Karpas-422 (cell line): ENCODE results near the gene HIVEP1. TPM values are rescaled to one million over a fixed set of nuclear protein-coding genes. Genes with fewer than 3 reads are reported as not detected.

Source experiments
- DNase-seq: peaks from one replicate; pipeline ENCODE4 v3.0.0-alpha.2; 2015
- H2AFZ ChIP-seq: fragments of 200-600 bp; sonication (generic); 2 replicates; pipeline ENCODE4 v1.6.1; 2014; ENCODE audit warnings: antibody characterized with exemption, low read length, mixed read lengths
- H3K27ac ChIP-seq: fragments of 200-600 bp; sonication (generic); 2 replicates; pipeline ENCODE4 v1.5.1; 2014; ENCODE audit warnings: mild to moderate bottlenecking, low read length, moderate library complexity
- H3K27me3 ChIP-seq: fragments of 200-600 bp; sonication (generic); 2 replicates; pipeline ENCODE4 v1.6.1; 2014; ENCODE audit warnings: low read length, mixed read lengths
- H3K36me3 ChIP-seq: fragments of 200-600 bp; sonication (generic); 2 replicates; pipeline ENCODE4 v1.6.1; 2014; ENCODE audit warnings: low read length, mixed read lengths; ENCODE audit not compliant: insufficient read depth
- H3K4me1 ChIP-seq: fragments of 200-600 bp; sonication (generic); 2 replicates; pipeline ENCODE4 v1.6.1; 2014; ENCODE audit warnings: mild to moderate bottlenecking, low read length, mixed read lengths
- H3K4me2 ChIP-seq: fragments of 200-600 bp; sonication (generic); 2 replicates; pipeline ENCODE4 v1.6.1; 2014; ENCODE audit warnings: low read length, low read depth, mild to moderate bottlenecking; ENCODE audit not compliant: poor library complexity, severe bottlenecking
- H3K4me3 ChIP-seq: fragments of 200-600 bp; sonication (generic); 2 replicates; pipeline ENCODE4 v1.5.1; 2014; ENCODE audit warnings: mild to moderate bottlenecking, antibody characterized with exemption, low read length, mixed read lengths
- H3K79me2 ChIP-seq: fragments of 200-600 bp; sonication (generic); 2 replicates; pipeline ENCODE4 v1.6.1; 2014; ENCODE audit warnings: mild to moderate bottlenecking, low read length, mixed read lengths
- H3K9ac ChIP-seq: fragments of 200-600 bp; sonication (generic); 2 replicates; pipeline ENCODE4 v1.6.0; 2014; ENCODE audit warnings: low read length
- H3K9me2 ChIP-seq: fragments of 200-600 bp; sonication (generic), shearing (Covaris generic); replicated peaks from 2 replicates; pipeline ENCODE4 v1.6.0; 2014; ENCODE audit warnings: mild to moderate bottlenecking, low read length, moderate library complexity; ENCODE audit not compliant: insufficient read depth
- H3K9me3 ChIP-seq: fragments of 300-700, 200-600 bp; sonication (generic); 2 replicates; pipeline ENCODE4 v1.6.1; 2014; ENCODE audit warnings: low read length, mixed read lengths
- H4K20me1 ChIP-seq: fragments of 200-600 bp; sonication (generic); 2 replicates; pipeline ENCODE4 v1.6.1; 2014; ENCODE audit warnings: mild to moderate bottlenecking, antibody characterized with exemption, low read length, low read depth; ENCODE audit not compliant: insufficient read depth
- total RNA-seq: library from RNA; depleted of rRNA; stranded (reverse); fragments of >200 nt; shearing (Covaris generic); gene quantifications from 2 replicates; pipeline ENCODE4 v1.2.3, GENCODE V29; 2014; ENCODE audit warnings: low replicate concordance

The HIVEP1 gene
- total RNA-seq, 1 experiment from 2014 or later = 40.8 TPM

- peaks cover 13% of the 10 kb centered on the region for H3K9me3 ChIP-seq
- H3K4me3 ChIP-seq = no peak overlapping the region
- no peak overlapping the region for H3K27ac ChIP-seq
- no peak overlapping the region for H2AFZ ChIP-seq
- DNase-seq = no peak
- H3K9ac ChIP-seq = no peak overlapping the region
- no peaks in the 10 kb centered on the region for H3K4me1 ChIP-seq
- no peaks in the 10 kb centered on the region for H3K9me2 ChIP-seq
- H3K79me2 ChIP-seq = peaks cover 100% of the 10 kb centered on the region
- H3K4me2 ChIP-seq = no peak overlapping the region
- no peaks in the 10 kb centered on the region for H4K20me1 ChIP-seq
- no peaks in the 10 kb centered on the region for H3K27me3 ChIP-seq
- H3K36me3 ChIP-seq = peaks cover 74% of the 10 kb centered on the region
Observed at GRCh38 chr6:12026120-12026519, 14.0 kb downstream of the HIVEP1 start.

GRCh38 chr6:12026833-12027232 is 14.7 kb downstream of the HIVEP1 start:
- Histone ChIP-seq H3K9me2 (no peaks in the 10 kb centered on the region), H3K9me3 (peaks cover 13% of the 10 kb centered on the region), H3K4me3 (no peak overlapping the region), H3K27ac (no peak overlapping the region), H3K9ac (no peak overlapping the region), H2AFZ (no peak overlapping the region), H3K4me1 (no peaks in the 10 kb centered on the region), H3K27me3 (no peaks in the 10 kb centered on the region), H4K20me1 (no peaks in the 10 kb centered on the region), H3K79me2 (peaks cover 100% of the 10 kb centered on the region), H3K36me3 (peaks cover 79% of the 10 kb centered on the region), H3K4me2 (no peak overlapping the region)
- no peak for DNase-seq

DNA sequence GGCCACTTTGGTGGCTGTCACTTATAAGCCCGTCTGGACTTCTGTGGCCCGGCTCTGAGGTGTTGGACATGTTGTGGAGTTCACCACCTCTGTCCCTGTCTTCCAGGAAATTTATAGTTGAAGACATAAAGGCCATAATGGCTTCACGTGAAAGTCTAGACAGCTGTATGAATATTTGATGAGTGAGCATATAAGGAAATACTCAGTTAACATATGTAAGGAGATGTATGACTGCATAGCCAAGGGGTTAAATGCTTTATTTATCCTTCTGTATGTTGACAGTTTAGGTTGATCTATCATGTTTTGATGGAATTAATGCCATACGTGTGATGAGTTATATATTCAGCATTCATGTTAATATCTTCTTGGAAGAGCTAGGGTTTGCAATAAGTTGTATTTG is 16.1 kb downstream of the HIVEP1 start:
- Histone ChIP-seq H3K36me3 (peaks cover 70% of the 10 kb centered on the region), H3K9me2 (no peaks in the 10 kb centered on the region), H3K27ac (no peak overlapping the region), H3K4me3 (no peak overlapping the region), H3K9ac (no peak overlapping the region), H3K9me3 (peaks cover 13% of the 10 kb centered on the region), H3K4me1 (no peaks in the 10 kb centered on the region), H3K27me3 (no peaks in the 10 kb centered on the region), H4K20me1 (no peaks in the 10 kb centered on the region), H3K79me2 (peaks cover 100% of the 10 kb centered on the region), H3K4me2 (no peak overlapping the region), H2AFZ (no peak overlapping the region)
- no peak for DNase-seq

DNA sequence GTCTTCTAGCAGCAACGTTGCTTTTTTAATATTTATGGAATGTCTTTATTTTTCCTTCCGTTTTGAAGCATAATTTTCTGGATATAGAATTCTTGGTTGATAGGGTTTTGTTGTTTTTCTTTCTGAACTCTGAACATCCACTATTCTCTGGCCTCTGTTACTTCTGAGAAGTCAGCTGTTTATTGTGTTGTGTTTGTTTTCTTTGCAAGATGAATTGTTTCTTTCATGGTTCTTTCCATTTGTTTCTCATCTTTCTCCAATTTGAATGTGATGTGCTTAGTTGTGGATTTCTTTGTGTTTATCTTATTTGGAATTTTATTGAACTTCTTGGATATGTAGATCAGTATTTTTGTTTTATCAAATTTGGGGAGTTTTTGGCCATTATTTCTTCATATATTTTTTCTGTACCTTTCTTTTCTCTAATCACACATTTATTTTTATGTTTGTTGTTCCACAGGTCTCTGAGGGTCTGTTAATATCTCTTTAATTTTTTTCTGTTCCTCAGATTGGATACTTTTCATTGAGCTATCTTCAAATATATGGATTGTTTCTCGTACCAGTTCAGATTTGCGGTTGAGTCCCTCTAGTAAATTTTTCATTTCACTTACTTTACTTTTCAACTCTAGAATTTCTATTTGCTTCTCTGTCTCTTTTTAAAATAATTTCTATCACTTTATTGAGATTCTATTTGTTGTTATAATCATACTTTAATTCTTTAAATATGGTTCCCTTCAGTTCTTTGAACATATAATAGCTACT is 18.0 kb downstream of the HIVEP1 start:
- Histone ChIP-seq H3K9ac (no peak overlapping the region), H3K79me2 (peaks cover 100% of the 10 kb centered on the region), H2AFZ (no peak overlapping the region), H3K4me1 (peaks cover 11% of the 10 kb centered on the region; the same call in 1 of the 2 replicates), H3K9me3 (peaks cover 13% of the 10 kb centered on the region), H3K36me3 (peaks cover 59% of the 10 kb centered on the region), H3K4me2 (no peak overlapping the region), H3K9me2 (no peaks in the 10 kb centered on the region), H4K20me1 (no peaks in the 10 kb centered on the region), H3K27me3 (no peaks in the 10 kb centered on the region), H3K27ac (no peak overlapping the region), H3K4me3 (no peak overlapping the region)
- no peak for DNase-seq

DNA sequence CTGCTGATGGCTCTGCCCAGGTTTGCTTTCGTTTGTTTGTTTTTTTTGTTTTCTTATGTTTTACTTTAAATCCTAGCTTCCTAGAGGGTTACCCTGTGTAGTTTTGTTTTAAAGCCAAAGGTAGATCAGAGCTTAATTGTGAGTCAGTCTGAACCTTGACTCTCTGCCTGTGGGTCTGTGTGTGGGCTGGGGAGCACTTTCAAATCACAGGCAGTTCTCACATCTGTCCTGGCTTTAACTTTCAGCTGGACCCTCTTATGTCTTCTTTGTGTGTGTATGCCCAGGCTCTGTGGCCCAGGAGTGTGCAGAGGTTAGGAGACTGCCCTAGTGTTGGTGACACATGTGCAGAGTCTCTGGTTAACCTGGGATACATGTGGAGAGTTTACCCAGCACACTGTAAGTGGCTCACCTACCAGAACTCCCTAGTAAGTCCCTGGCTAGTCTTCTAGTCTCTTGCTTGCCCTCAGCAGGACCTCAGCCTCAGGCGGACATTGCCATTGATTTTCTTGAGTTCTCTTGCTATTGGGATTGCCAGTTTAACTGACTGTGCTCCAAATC is 19.0 kb downstream of the HIVEP1 start:
- no peaks in the 10 kb centered on the region for H3K27me3 ChIP-seq
- no peaks in the 10 kb centered on the region for H4K20me1 ChIP-seq
- no peak overlapping the region for H3K9ac ChIP-seq
- no peaks in the 10 kb centered on the region for H3K9me2 ChIP-seq
- H3K9me3 ChIP-seq = peaks cover 13% of the 10 kb centered on the region
- no peak overlapping the region for H3K4me2 ChIP-seq
- peaks cover 12% of the 10 kb centered on the region; the same call in 1 of the 2 replicates for H3K4me1 ChIP-seq
- H3K27ac ChIP-seq = no peak overlapping the region
- no peak overlapping the region for H2AFZ ChIP-seq
- peaks cover 100% of the 10 kb centered on the region for H3K79me2 ChIP-seq
- peaks cover 55% of the 10 kb centered on the region for H3K36me3 ChIP-seq
- H3K4me3 ChIP-seq = no peak overlapping the region
- no peak for DNase-seq

- no peaks in the 10 kb centered on the region for H3K9me2 ChIP-seq
- H3K4me1 ChIP-seq = peaks cover 25% of the 10 kb centered on the region
- H2AFZ ChIP-seq = no peak overlapping the region
- no peaks in the 10 kb centered on the region for H4K20me1 ChIP-seq
- H3K9ac ChIP-seq = no peak overlapping the region
- H3K36me3 ChIP-seq = peaks cover 36% of the 10 kb centered on the region
- H3K9me3 ChIP-seq = peaks cover 12% of the 10 kb centered on the region
- no peak overlapping the region for H3K27ac ChIP-seq
- H3K4me2 ChIP-seq = no peak overlapping the region
- H3K79me2 ChIP-seq = peaks cover 100% of the 10 kb centered on the region
- no peak for DNase-seq
- no peak overlapping the region for H3K4me3 ChIP-seq
- H3K27me3 ChIP-seq = no peaks in the 10 kb centered on the region
Observed at GRCh38 chr6:12032783-12033573, 20.9 kb downstream of the HIVEP1 start.

DNA sequence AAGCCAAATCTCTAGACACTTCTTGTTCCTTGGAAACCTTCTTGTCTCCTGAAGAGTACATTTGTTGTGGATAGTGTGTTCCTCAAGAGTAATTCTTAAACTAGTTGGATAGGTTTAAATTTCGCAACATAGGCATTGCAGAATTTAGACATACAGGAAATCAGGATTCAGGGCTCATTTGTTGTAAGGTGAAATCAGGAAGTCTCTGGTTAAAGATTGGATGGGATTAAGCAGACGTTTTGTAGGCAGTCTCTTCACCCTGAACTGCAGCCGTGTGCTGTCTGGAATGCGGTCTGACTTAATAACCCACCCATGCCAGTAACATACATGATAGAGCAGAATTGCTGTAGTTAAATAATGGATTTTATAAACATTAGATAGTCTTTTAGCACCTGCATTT is 21.7 kb downstream of the HIVEP1 start:
- no peak overlapping the region for H3K4me3 ChIP-seq
- H3K4me2 ChIP-seq = no peak overlapping the region
- no peak overlapping the region for H3K27ac ChIP-seq
- no peak overlapping the region for H2AFZ ChIP-seq
- DNase-seq = no peak
- no peaks in the 10 kb centered on the region for H3K27me3 ChIP-seq
- peaks cover 28% of the 10 kb centered on the region for H3K36me3 ChIP-seq
- H3K9ac ChIP-seq = no peak overlapping the region
- H3K79me2 ChIP-seq = peaks cover 100% of the 10 kb centered on the region
- no peaks in the 10 kb centered on the region for H4K20me1 ChIP-seq
- peaks cover 9% of the 10 kb centered on the region for H3K9me3 ChIP-seq
- peaks cover 26% of the 10 kb centered on the region for H3K4me1 ChIP-seq
- no peaks in the 10 kb centered on the region for H3K9me2 ChIP-seq

- no peaks in the 10 kb centered on the region for H3K9me2 ChIP-seq
- H3K9ac ChIP-seq = no peak overlapping the region
- H2AFZ ChIP-seq = no peak overlapping the region
- H3K79me2 ChIP-seq = peaks cover 100% of the 10 kb centered on the region
- peaks cover 9% of the 10 kb centered on the region for H3K9me3 ChIP-seq
- peaks cover 22% of the 10 kb centered on the region for H3K36me3 ChIP-seq
- H3K4me3 ChIP-seq = no peak overlapping the region
- H3K4me1 ChIP-seq = peaks cover 32% of the 10 kb centered on the region
- no peak overlapping the region for H3K4me2 ChIP-seq
- no peaks in the 10 kb centered on the region for H4K20me1 ChIP-seq
- no peak overlapping the region for H3K27ac ChIP-seq
- no peak for DNase-seq
- no peaks in the 10 kb centered on the region for H3K27me3 ChIP-seq
Observed at GRCh38 chr6:12034349-12034748, 22.2 kb downstream of the HIVEP1 start.
